Liver (tissue), 9 donors: ENCODE results near the gene DLX4. TPM values are rescaled to one million over a fixed set of nuclear protein-coding genes. Genes with fewer than 3 reads are reported as not detected.
A peak's percentile ranks its signal among the peaks of the same experiment; 100 is the strongest.

Experiments
- DNase-seq: peaks from one replicate; pipeline ENCODE4 v3.0.0-alpha.2; 2017; ENCODE audit warnings: low spot score
- H3K27ac ChIP-seq, 2 donors: one replicate each; pipeline ENCODE4 v1.7.0; 2013; ENCODE audit warnings: inconsistent platforms in 2 of 2, low read length in 2 of 2, control low read depth in 1 of 2, low read depth in 1 of 2, mild to moderate bottlenecking in 1 of 2
- H3K27me3 ChIP-seq, 4 donors: one replicate each; pipeline versions ENCODE4 v1.6.1 to v1.7.0; 2013; ENCODE audit warnings: low read length in 3 of 4, inconsistent platforms in 1 of 4, mild to moderate bottlenecking in 1 of 4, moderate library complexity in 1 of 4; ENCODE audit not compliant: control insufficient read depth in 4 of 4, insufficient read depth in 4 of 4
- H3K36me3 ChIP-seq, 4 donors: one replicate each; pipeline versions ENCODE4 v1.6.1 to v1.7.0; 2013; ENCODE audit warnings: low read length in 3 of 4, mild to moderate bottlenecking in 3 of 4, low read depth in 1 of 4, moderate library complexity in 1 of 4; ENCODE audit not compliant: control insufficient read depth in 4 of 4, insufficient read depth in 3 of 4
- H3K4me1 ChIP-seq, 4 donors: one replicate each; pipeline versions ENCODE4 v1.6.1 to v1.7.0; 2013; ENCODE audit warnings: low read length in 3 of 4, mild to moderate bottlenecking in 3 of 4, moderate library complexity in 1 of 4; ENCODE audit not compliant: control insufficient read depth in 4 of 4, insufficient read depth in 4 of 4
- H3K4me3 ChIP-seq, 3 donors: one replicate each; pipeline versions ENCODE4 v1.6.1 to v1.7.0; 2013; ENCODE audit warnings: low read length in 3 of 3, control low read depth in 1 of 3, low read depth in 1 of 3, mild to moderate bottlenecking in 1 of 3
- H3K9ac ChIP-seq, 2 donors: one replicate each; pipeline ENCODE4 v1.7.0; 2013; ENCODE audit warnings: low read length in 2 of 2, mild to moderate bottlenecking in 2 of 2, moderate library complexity in 2 of 2, control low read depth in 1 of 2, low read depth in 1 of 2
- H3K9me3 ChIP-seq, 4 donors: one replicate each; pipeline versions ENCODE4 v1.6.1 to v1.7.0; 2013; ENCODE audit warnings: low read length in 3 of 4; ENCODE audit not compliant: control insufficient read depth in 4 of 4
- ATF3 ChIP-seq: IDR thresholded peaks from 2 replicates; pipeline ENCODE4 v1.6.1; 2016; ENCODE audit warnings: antibody characterized with exemption
- CTCF ChIP-seq: fragments of 150-350 bp; IDR thresholded peaks from 2 replicates; pipeline ENCODE4 v1.5.1; 2017; ENCODE audit warnings: improper control_type of control experiment, low read depth, low read length; ENCODE audit not compliant: missing input control
- EGR1 ChIP-seq, 2 donors: IDR thresholded peaks; 2 replicates each; pipeline ENCODE4 v1.6.1; 2016 to 2018; ENCODE audit warnings: antibody characterized with exemption in 2 of 2, low read depth in 2 of 2
- FOXA1 ChIP-seq: IDR thresholded peaks from 2 replicates; pipeline ENCODE4 v1.6.1; 2016; ENCODE audit warnings: antibody characterized with exemption
- GABPA ChIP-seq, 2 donors: IDR thresholded peaks in 1 of 2; conservative IDR thresholded peaks in 1 of 2; 2 replicates each; pipeline ENCODE4 v1.6.1; 2016; ENCODE audit warnings: antibody characterized with exemption in 2 of 2, mild to moderate bottlenecking in 1 of 2, moderate library complexity in 1 of 2
- HNF4A ChIP-seq, 2 donors: conservative IDR thresholded peaks; 2 replicates each; pipeline ENCODE4 v1.6.1; 2016; ENCODE audit warnings: antibody characterized with exemption in 2 of 2, mild to moderate bottlenecking in 2 of 2
- HNF4G ChIP-seq: IDR thresholded peaks from 2 replicates; pipeline ENCODE4 v1.6.1; 2016; ENCODE audit warnings: antibody characterized with exemption
- JUND ChIP-seq, 2 donors: IDR thresholded peaks; 2 replicates each; pipeline ENCODE4 v1.6.1; 2016; ENCODE audit warnings: antibody characterized with exemption in 2 of 2
- MAX ChIP-seq: IDR thresholded peaks from 2 replicates; pipeline ENCODE4 v1.6.1; 2016; ENCODE audit warnings: antibody characterized with exemption
- NR2F2 ChIP-seq: IDR thresholded peaks from 2 replicates; pipeline ENCODE4 v1.6.1; 2016; ENCODE audit warnings: antibody characterized with exemption
- RAD21 ChIP-seq, 2 donors: IDR thresholded peaks; 2 replicates each; pipeline ENCODE4 v1.6.1; 2016; ENCODE audit warnings: antibody characterized with exemption in 2 of 2, mild to moderate bottlenecking in 2 of 2
- RXRA ChIP-seq, 2 donors: IDR thresholded peaks; 2 replicates each; pipeline ENCODE4 v1.6.1; 2017 to 2018; ENCODE audit warnings: antibody characterized with exemption in 2 of 2, mild to moderate bottlenecking in 1 of 2
- SP1 ChIP-seq: IDR thresholded peaks from 2 replicates; pipeline ENCODE4 v1.6.1; 2018; ENCODE audit warnings: antibody characterized with exemption, mild to moderate bottlenecking
- TAF1 ChIP-seq: conservative IDR thresholded peaks from 2 replicates; pipeline ENCODE4 v1.6.1; 2016; ENCODE audit warnings: antibody characterized with exemption, mild to moderate bottlenecking
- YY1 ChIP-seq: IDR thresholded peaks from 2 replicates; pipeline ENCODE4 v1.6.1; 2016; ENCODE audit warnings: antibody characterized with exemption, mild to moderate bottlenecking
- ZBTB33 ChIP-seq: IDR thresholded peaks from 2 replicates; pipeline ENCODE4 v1.6.1; 2016; ENCODE audit warnings: antibody characterized with exemption
- WGBS: extraction: QIAGEN DNeasy Blood & Tissue Kit; methylation state at CpG from one replicate; pipeline ENCODE4 v1.1.7; 2013; 5-methylcytosine and 5-hydroxymethylcytosine counted together
- polyA plus RNA-seq, 2 donors: library from polyadenylated mRNA; stranded (reverse) in 1 of 2; unstranded in 1 of 2; fragments of 200-250 nt in 1 of 2; fragments of >200 nt in 1 of 2; fragmentation: Nextera tagmentation in 1 of 2; extraction: Ambion mirVana in 1 of 2; gene quantifications; one replicate each; pipeline versions ENCODE4 v1.2.1 to v1.2.3, GENCODE V29; 2013 to 2015
- total RNA-seq, 2 donors: library from RNA; depleted of rRNA; stranded (reverse); fragments of >200 nt; gene quantifications; one replicate each; pipeline ENCODE4 v1.2.3, GENCODE V29; 2014
- TF ChIP-seq, protein P1 (sequence below): IDR thresholded peaks from 2 replicates; pipeline ENCODE4 v1.6.1; 2016; ENCODE audit warnings: antibody characterized with exemption, mild to moderate bottlenecking
- donor health status: healthy.
- donor health status: healthy.
- donor health status: healthy.
- donor health status: healthy.
- donor health status: healthy.

DLX4 gene
- total RNA-seq = not detected
- not detected for polyA plus RNA-seq

DNA sequence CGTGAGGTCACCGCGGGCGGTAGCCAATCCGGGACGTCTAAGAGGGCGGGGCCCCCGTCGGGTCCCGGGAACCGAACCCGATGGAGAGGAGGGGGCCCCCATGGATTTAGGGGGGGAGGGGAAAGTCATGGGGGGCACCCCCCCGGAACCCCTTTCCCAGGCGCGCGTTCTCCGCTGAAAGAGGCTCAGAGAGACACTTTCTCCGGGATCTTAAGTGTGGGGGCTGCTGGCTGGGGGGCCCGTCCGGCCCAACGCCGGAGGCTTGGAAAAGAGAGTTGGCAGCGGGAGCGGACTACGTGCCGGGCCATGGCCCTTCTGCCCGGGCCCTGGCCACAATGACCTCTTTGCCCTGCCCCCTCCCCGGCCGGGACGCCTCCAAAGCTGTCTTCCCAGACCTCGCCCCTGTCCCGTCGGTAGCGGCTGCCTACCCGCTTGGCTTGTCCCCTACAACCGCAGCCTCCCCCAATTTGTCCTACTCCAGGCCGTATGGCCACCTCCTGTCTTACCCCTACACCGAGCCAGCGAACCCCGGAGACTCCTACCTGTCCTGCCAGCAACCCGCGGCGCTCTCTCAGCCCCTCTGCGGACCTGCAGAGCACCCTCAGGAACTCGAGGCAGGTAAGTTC lies at the start of gene DLX4:
DLX4 (plus strand) TSS at position 57 of the 626 bp plus-strand sequence; CDS start at position 336, 279 bp downstream.
- Histone ChIP-seq H3K9ac (no peak within 1 kb of the TSS), H3K27ac (no peak within 1 kb of the TSS), H3K9me3 (no peaks in the 10 kb centered on the region), H3K27me3 (peaks cover 12 to 31% (median 21%) of the 10 kb centered on the region in 4 donors), H3K4me3 (peak within 1 kb of the TSS in 1 of 3 donors; percentile 45), H3K36me3 (no peaks in the 10 kb centered on the region), H3K4me1 (peaks cover 8 to 24% (median 12%) of the 10 kb centered on the region in 4 donors)
- 5% methylated on average over 45 of the region's 45 CpGs for WGBS
- TF ChIP-seq CTCF (no peak), SP1 (no peak), GABPA (IDR thresholded peaks at IDR 0.05 in 1 of 2, conservative IDR thresholded peaks at IDR 0.05 in 1 of 2) (no peak), HNF4G (no peak), NR2F2 (no peak), ATF3 (no peak), FOXA1 (no peak), JUND (IDR thresholded peaks at IDR 0.05) (no peak), TAF1 (no peak), YY1 (no peak), MAX (no peak), HNF4A (conservative IDR thresholded peaks at IDR 0.05) (no peak), EGR1 (IDR thresholded peaks at IDR 0.05; ENCODE audit: low read depth in 2 of 2) (no peak), RXRA (IDR thresholded peaks at IDR 0.05) (no peak), RAD21 (IDR thresholded peaks at IDR 0.05) (no peak), ZBTB33 (no peak)
- TF ChIP-seq, protein P1, sequence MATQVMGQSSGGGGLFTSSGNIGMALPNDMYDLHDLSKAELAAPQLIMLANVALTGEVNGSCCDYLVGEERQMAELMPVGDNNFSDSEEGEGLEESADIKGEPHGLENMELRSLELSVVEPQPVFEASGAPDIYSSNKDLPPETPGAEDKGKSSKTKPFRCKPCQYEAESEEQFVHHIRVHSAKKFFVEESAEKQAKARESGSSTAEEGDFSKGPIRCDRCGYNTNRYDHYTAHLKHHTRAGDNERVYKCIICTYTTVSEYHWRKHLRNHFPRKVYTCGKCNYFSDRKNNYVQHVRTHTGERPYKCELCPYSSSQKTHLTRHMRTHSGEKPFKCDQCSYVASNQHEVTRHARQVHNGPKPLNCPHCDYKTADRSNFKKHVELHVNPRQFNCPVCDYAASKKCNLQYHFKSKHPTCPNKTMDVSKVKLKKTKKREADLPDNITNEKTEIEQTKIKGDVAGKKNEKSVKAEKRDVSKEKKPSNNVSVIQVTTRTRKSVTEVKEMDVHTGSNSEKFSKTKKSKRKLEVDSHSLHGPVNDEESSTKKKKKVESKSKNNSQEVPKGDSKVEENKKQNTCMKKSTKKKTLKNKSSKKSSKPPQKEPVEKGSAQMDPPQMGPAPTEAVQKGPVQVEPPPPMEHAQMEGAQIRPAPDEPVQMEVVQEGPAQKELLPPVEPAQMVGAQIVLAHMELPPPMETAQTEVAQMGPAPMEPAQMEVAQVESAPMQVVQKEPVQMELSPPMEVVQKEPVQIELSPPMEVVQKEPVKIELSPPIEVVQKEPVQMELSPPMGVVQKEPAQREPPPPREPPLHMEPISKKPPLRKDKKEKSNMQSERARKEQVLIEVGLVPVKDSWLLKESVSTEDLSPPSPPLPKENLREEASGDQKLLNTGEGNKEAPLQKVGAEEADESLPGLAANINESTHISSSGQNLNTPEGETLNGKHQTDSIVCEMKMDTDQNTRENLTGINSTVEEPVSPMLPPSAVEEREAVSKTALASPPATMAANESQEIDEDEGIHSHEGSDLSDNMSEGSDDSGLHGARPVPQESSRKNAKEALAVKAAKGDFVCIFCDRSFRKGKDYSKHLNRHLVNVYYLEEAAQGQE = no peak
- no peak for DNase-seq
